Left hindlimb (tissue), 1 donor: ENCODE measurements around the gene PITPNC1.
"Not testable (repeated sequence)": the region's sequence is repeated elsewhere in the genome, so short reads cannot be mapped to it uniquely, and the experiment has no call there.

ENCODE experiments used
- DNase-seq: peaks from one replicate; pipeline ENCODE4 v3.0.0-alpha.2; 2018

Gene PITPNC1

DNA sequence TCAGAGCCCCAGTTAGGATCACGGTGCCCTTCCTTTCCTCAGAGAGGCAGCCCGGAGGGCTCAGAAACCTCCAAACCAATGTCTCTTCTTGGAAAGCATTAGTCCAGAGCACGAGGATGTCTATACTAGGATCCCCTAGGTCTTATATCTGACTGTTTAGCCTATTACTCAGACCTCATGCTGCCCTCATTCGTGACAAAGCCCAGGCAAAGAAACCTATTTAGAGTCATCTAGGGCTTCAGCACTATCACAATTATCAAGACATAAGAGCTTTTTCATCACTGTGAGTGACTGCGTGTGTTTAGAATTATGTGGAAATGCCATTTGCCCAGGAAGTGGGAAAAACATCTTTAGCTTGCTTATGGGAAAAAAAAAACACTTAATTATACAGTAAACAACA lies 180.8 kb downstream of the PITPNC1 start:
- no peak for DNase-seq

DNA sequence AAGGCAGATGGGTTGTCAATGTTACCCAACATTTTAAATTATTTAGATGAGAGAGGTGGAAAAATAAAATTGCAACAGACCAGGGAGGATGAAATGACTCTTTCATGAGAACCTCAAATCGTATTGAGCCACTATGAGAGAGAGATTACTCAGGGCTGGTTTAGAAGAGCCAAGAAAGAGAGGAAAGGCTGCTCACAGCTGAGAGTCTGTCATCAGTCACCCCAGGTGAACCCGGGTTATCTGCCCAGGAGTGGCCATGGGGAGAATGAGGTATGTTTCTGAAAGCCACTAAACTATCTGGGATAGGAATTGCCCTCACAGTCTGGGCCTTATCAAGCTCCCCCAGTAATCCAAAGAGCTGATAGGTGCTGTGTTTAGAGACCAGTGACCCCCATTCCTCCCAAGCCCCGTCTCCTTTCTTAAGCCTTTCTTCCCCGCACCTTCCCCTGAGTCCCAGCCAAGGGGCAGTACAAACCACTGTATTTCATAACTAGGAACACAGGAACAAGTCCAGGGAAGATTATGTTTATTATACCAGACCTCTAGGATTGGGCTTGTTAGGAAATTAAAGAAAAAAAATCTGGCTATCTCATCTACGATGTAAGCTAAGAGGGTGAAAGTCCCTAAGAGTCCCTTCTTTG lies 181.8 kb downstream of the PITPNC1 start:
- DNase-seq, result no peak

DNA sequence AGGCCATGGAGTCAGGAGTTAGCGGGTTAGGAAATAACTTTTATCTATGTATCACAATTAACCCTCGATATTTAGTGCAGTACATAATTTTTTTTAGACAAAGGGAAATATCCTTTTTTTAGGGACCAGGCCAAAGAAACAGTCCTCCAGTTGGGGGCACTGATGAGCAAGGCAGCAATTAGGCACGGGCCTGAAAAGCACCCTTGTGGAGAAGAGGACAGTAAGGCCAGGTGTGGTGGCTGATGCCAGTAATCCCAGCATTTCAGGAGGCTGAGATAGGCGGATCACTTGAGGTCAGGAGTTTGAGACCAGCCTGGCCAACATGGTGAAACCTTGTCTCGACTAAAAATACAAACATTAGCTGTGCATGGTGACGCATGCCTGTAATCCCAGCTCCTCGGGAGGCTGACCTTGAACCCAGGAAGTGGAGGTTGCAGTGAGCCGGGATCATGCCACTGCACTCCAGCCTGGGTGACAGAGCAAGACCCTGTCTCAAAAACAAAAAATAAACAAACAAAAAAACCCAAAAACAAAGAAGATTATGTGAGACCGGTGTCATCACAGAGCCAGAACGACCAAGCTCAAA lies 182.4 kb downstream of the PITPNC1 start:
- DNase-seq, result no peak

DNA sequence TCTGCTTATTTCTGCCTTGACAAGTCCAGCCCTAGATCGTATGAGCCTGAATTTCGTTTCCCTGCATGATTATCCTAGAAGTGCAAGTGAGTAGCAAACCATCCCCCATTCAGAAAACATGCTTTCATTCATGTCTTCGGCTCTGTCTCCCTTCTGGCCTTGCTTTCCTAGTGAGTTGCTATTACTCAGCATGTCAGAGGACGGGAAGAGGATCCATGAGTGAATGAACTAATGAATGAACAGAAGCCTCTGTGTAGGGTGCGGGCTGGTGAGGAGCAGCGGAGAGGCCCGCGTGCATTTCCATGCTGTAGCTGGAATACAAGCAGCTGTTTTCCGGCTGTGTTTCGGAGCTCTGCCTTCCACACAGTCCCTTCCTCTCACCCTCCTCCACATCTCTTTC lies 184.9 kb downstream of the PITPNC1 start:
- DNase-seq, result no peak

DNA sequence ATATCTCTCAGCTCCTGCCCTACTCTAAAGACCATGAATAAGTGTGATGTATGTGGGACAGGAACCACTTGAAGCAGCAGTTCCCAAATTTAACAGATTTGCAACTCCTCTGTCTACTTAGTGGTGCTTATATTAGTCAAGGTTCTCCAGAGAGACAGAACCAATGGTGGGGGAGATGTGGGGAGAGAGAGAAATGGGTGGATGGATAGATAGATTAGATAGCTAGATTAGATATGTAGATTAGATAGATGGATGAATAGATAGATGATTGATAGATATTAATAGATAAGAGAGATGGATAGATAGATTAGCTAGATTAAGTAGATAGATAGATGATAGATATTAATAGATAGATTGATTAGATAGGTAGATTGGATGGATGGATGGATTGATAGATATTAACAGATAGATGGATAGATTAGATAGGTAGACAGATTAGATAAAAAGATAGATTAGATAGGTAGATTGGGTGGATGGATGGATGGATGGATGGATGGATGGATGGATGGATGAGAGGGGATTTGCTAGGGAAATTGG lies 186.7 kb downstream of the PITPNC1 start:
- DNase-seq, result no peak

DNA sequence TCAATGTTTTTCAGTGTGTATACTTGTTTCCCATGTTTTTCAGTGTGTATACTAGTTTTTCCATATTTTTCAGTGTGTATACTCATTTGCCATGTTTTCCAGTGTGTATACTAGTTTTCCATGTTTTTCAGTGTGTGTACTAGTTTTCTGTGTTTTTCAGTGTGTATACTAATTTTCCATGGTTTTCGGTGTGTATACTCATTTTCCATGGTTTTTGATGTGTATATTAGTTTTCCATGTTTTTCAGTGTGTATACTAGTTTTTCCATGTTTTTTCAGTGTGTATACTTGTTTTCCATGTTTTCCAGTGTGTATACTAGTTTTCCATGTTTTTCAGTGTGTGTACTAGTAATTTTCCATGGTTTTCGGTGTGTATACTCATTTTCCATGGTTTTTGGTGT lies 188.0 kb downstream of the PITPNC1 start:
- no peak for DNase-seq

DNA sequence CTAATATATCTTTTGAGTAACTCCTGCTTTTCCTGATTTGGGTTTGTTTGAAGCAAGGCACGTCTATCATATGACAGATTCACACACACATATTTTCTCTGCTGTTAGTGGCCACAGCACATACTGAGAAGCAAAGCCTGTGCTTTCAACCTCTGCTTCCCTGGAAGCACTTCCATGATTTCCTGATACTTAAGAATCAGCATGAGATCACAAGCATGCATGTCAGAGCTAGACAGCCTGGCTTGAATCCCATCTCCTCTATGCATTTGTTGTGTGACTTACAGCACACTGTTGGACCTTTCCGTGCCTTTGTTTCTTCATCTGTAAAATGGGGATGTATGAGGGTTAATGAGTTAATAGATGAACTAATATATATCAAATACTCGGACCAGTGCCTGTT lies 189.6 kb downstream of the PITPNC1 start:
- no peak for DNase-seq

DNA sequence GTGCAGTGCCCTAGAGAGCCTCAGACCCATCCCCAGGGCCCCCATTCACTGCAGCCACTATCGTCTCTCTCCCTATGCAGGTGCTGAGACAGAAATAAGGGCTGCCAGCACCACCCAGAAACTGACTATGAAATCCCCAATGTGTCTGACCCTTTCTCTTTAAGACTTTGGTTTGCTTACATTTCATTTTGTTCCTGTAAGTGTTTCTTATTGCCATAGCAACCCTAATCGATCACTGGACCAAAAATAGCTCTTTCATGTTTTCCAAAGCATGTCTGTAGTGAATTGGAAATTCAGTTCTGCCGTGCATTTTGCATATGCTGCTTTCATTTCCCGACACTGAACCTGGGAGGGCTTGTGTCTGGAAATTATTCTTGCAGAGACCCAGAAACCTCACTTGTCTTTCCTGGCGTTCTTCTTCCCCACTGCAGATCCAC lies 192.0 kb downstream of the PITPNC1 start:
- no peak for DNase-seq

DNA sequence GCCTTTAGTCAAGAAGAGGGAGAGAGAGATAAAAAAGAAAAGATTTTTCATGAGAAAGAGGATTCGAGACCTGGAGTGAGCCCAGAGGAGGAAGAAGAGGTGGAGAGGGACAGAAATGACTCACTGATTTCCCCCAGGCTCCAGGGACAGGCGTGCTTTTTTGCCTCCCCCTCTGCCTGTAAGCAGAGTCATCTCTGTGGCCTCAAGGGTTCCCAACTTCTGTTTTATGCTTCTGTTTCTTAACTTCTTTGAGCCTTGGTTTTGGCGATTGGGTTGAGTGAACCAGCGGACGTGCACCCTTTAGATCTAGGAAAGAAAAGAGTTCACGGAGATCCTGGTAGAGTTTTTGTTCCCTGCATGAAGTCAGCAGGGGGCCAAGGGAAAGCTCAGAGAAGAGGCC lies 192.8 kb downstream of the PITPNC1 start:
- no peak for DNase-seq

DNA sequence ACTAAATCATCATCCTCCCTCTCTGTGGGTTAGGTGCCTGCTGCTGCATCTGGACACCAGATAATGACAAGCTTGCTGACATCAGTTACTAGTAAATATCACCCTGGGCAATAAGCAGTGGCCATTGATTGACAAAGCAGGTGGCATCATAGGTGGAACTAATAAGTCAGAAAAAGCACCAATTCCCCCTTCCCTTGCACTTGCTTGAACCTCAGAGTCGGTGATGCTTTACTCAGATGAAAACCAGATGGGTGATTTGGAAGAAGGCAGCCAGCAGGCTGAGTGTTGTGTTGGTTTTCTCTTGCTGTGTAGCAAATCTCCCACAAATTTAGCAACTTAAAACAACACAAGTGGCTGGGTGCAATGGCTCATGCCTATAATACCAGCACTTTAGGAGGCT lies 193.7 kb downstream of the PITPNC1 start:
- DNase-seq, result no peak

DNA sequence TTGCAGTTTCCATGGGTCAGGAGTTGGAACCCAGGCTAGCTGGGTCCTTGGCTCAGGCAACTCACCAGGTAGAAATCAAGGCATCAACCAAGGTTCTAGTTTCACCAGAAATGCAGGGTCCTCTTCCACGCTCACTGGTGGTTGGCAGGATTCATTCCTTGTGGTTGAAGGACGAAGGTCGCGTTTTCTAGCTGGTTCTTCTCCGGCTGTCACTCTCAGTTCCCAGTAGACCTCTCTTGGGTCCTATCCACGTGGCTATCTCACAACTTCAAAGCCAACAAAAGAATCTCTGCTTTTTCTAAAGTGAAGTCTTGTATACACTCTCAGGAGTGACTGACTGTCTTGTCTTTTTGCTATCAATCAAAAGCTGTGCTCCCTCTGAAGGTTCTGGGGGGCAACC lies 194.4 kb downstream of the PITPNC1 start:
- DNase-seq, result no peak

DNA sequence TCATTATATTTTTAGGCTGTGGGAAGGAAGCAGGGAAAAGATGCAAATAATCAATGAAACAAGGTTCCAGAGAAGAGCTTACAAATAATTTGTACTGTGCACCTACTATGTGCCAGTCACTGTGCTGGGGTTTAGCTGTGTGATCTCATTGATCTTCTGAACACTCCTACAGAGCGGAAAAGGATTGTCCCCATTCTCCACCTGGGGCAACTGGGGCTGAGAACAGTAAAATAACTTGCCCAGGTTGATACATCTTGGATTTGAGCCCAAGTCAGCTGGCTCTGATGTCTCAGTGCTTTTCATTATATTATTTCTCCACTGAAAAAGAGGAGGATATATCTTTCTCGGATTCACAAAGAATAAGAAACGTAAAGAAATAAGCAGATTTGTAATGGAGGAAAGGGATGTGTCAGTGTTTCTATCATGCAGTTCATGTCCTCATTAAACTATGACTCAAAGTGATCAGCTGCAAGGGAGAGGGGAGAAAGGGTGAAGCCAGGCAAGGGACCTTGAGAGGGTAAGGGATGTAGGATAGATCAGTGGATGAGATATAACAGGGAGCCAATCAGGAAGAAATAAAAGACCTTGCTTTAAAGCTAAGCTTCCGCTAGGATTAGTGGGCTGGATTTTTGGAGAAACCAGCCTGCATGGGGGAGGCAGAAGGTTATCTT lies 197.0 kb downstream of the PITPNC1 start:
- DNase-seq, result no peak

DNA sequence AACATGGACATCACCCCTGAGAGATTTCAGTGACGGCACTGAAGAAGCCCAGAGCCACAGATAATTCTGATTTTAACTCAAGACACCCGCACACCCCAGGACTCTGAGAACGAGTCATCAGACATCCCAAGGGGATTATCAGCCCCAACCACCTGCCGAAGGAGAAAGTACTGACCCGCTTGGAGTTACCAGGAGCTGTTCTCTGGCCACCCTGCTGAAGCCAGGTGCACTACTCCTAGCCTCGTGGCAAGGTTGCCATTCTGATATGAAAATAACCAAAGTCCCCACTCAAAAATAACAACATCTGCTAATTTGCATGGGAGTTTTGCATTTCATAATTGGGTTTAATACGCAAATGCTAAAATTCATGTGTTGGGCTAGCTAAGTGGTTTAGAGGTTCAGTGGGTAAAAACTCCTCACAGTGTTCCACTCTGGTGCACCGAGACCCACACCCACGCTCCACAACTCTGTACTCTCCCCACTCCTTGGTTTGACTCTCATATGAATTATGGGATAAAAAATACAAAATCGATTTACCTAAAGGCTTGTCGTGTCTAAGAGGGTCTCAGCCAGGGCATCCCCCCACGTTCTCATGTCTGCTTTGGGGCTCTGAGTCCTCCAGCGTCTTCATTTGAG lies 197.7 kb downstream of the PITPNC1 start:
- DNase-seq, result no peak

DNA sequence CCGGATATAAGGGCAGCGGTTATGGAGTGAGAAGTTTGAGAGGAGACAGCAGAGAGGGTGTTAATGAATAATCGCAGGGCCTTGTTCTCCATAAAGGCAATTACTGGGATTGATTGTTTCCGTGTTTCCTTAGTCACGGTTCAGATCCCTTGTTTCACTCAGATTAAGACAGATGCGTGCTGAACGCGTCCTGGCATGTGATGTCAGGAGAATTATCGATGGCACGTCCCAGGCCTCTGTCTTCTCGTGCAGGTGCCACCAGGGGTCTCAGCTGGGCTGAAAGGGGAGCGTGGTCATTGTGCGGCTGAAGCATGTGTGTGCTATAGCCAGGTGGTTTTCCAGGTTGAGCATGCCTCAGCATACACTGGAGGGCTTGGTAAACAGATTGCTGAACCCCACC lies 198.2 kb downstream of the PITPNC1 start:
- DNase-seq, result no peak

DNA sequence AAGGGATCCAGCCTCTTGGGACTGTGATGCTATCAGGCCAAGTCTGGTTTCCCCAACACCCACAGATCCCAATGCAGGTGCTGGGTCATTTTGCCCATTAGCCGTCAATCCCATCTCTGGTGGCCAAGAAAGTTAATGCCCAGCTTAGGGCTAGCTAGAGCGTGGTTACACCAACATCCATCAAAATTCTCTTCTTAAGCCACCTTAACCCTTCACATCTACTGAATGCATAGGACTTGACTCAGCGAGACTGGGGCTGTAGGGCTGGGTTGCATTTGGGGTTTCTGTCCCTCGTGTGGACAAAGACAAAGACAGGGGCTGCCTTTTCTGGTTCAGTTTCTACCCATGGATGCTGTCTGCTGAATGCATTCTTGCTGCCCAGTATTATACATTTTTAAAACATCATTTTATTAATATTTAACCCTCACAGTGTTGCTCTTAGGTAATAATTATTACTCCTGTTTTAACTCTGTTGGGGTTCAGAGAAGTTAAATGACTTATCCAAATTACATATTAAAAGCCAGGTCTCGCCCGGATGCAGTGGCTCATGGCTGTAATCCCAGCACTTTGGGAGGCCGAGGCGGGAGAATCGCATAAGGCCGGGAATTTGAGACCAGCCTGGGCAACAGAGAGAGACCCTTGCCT lies 199.5 kb downstream of the PITPNC1 start:
- no peak for DNase-seq

DNA sequence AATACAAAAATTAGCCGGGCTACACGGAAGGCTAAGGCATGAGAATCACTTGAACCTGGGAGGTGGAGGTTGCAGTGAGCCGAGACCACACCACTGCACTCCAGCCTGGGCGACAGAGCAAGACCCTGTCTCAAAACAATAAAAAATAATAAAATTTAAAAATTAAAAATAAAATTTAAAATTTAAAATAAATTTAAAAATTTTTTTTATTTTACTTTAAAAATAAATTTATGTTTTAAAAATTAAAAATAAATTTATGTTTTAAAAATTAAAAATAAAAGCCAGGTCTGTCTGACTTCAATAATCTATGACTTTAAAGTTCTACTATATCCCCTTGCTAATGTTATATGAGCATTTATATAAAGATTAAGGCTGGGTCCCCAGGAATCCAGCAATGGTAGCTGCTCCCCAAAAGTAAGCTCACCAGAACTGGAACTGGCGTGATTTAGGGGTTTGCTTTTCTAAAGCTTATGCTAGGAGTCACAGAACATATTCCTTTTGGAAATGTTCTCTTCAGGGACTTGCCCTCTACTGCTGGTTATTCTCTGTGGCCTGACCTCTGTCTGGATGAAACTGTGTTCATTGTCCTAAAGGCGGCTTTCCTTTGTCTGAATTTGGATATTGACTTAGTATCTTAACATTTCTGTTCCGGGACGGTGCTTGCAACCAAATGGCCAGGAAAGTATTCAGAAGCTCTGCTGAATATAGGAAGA lies 200.5 kb downstream of the PITPNC1 start:
- no peak for DNase-seq

DNA sequence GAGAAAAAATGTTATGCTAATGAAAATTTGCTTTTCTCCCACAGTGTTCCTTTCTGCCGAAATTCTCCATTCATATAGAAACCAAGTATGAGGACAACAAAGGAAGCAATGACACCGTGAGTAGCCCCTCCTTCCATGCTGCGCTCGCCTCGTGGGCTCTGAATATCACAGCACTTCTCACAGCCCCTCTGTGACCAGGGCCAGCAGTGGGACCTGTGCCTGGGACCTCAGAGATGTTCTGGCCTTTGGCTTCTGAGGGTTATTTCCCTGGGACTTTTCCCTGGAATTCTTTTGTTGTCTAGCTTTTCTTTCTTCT lies 201.0 kb downstream of the PITPNC1 start:
- DNase-seq, result no peak

DNA sequence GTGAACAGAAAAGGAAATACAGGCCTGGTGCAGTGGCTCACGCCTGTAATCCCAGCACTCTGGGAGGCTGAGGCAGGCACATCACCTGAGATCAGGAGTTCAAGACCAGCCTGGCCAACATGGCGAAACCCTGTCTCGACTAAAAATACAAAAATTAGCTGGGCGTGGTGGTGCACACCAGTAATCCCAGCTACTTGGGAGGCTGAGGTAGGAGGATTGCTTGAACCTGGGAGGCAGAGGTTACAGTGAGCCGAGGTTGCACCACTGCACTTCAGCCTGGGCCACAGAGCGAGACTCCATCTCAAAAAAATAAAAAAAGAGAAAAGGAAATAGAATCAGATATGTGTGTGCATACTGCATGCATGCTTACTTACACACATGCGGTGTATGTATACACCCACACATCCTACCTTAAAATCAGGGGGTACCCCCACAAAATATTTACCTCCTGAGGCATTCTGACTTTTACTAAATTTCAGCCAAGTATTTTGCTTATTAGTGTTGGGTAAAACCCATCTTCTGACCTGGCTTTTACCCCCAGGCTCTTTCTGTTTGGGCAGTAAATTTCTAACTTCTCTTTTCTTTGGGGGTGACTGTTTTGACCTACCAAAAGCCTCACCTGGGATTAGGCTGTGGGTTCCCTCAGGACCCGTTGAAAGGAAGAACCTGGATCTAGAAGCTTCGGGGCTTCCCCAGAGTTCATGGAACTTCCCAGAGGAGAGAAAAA lies 201.8 kb downstream of the PITPNC1 start:
- DNase-seq, result not testable (repeated sequence)

DNA sequence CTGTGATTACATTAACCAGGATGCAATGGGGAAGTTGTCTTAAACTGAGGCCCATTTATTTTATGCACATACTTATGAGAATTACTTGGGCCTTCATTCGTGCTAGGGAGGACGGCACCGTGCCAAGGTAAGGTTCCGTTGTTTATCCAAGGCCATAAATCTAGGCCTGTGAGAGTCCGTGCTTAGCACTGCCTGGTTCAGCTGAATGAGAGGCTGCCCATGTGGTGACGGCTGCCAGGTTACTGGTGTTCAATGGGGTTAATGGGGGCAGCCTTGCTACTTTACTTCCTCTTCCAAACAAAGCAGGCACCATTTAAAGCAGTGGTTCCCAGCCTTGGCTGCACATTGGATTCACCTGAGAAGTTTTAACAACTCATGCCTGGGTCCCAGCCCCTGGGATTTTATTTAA lies 205.6 kb downstream of the PITPNC1 start:
- DNase-seq, result no peak

DNA sequence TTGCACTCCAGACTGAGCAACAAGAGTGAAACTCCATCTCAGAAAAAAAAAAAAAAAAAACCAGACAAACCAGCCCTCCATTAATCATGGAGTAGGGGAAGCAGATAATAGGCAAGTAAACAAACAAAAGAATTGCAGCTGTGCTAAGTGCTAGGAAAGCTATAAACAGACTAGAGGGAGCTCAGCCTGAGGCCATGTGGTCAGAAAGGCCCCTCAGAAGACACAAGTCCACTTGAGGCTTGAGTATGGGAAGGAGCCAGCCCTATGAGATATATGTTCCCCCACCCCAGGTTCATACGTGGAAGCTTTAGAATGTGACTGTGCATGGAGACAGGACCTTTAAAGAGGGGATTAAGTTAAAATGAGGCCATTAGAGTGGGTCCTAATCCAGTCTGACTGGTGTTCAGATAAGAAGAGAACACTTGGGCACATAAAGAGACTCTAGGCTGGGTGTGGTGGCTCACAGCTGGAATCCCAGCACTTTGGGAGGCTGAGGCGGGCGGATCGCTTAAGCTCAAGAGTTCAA lies 208.1 kb downstream of the PITPNC1 start:
- DNase-seq, result no peak

DNA sequence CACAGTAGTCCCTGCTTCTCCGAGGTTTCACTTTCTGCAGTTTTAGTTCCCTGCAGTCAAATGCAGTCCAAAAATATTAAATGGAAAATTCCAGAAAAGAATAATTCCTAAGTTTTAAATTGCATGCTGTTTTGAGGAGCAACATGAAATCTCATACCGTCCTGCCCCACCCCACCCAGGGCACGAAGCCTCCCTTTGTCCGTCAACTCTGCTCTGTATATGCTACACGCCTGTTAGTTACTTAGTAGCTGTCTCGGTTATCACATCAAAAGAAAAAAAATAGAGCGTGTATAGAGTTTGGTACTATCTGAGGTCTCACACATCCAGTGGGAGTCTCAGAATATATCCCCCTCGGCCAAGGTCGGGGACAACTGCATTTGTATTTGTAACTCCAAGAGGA lies 211.2 kb downstream of the PITPNC1 start:
- no peak for DNase-seq
